Pancreas (tissue), 10 donors: ENCODE results near the gene SRGAP2C. TPM values are rescaled to one million over a fixed set of nuclear protein-coding genes. Genes with fewer than 3 reads are reported as not detected.
"Not testable (repeated sequence)": the region's sequence is repeated elsewhere in the genome, so short reads cannot be mapped to it uniquely, and the experiment has no call there.

ENCODE experiments used
- ATAC-seq, 4 donors: fragments of 200-7000 bp; cut with Tn5 transposase; one replicate each; pipeline versions ENCODE4 v1.8.0 to v1.9.1; 2020; ENCODE audit warnings: mild to moderate bottlenecking in 4 of 4, moderate library complexity in 4 of 4
- DNase-seq, 6 donors: peaks; one replicate each; pipeline ENCODE4 v3.0.0-alpha.2; 2020
- FAIRE-seq: peaks from 2 replicates; lab custom pipeline; 2012; peaks lifted over from hg19 to GRCh38; lab: Jason Lieb, UNC
- H3K27ac ChIP-seq, 4 donors: fragments of 200-600 bp; sonication (generic); 1 replicate in 3 of 4; 2 replicates in 1 of 4; pipeline versions ENCODE4 v1.5.0 to v1.8.0; 2020
- H3K27me3 ChIP-seq, 4 donors: fragments of 200-600 bp; one replicate each; pipeline ENCODE4 v1.8.0; 2021
- H3K36me3 ChIP-seq, 3 donors: fragments of 200-600 bp; sonication (generic) in 1 of 3; one replicate each; pipeline versions ENCODE4 v1.5.0 to v1.8.0; 2020 to 2021
- H3K4me1 ChIP-seq, 3 donors: fragments of 200-600 bp; one replicate each; pipeline ENCODE4 v1.8.0; 2021
- H3K4me3 ChIP-seq, 4 donors: fragments of 200-600 bp; sonication (generic) in 2 of 4; one replicate each; pipeline versions ENCODE4 v1.5.0 to v1.8.0; 2020 to 2021
- H3K9me3 ChIP-seq, 4 donors: fragments of 200-600 bp; one replicate each; pipeline ENCODE4 v1.8.0; 2021
- WGBS, 2 donors: extraction: QIAGEN DNeasy Blood & Tissue Kit; methylation state at CpG; one replicate each; pipeline ENCODE4 v1.1.7; 2013; 5-methylcytosine and 5-hydroxymethylcytosine counted together
- intact Hi-C, 3 donors: fragments of 100-400 bp; cut with DNase I; formaldehyde crosslinking; loops; one replicate each; pipeline versions ENCODE4 v1.11.1 to v1.14.2; 2022
- polyA plus RNA-seq, 2 donors: library from polyadenylated mRNA; stranded (reverse); fragments of 200-250 nt; gene quantifications; one replicate each; pipeline ENCODE4 v1.2.3, GENCODE V29; 2013
- total RNA-seq, 6 donors: library from RNA; stranded (reverse); fragmentation: NEBNext Ultra II Directional in 4 of 6; extraction: Animal tissue kit (Norgen Biotek cat#: 25700) in 4 of 6; gene quantifications; one replicate each; pipeline versions ENCODE4 v1.2.1 to v1.2.4, GENCODE V29; 2021 to 2023
- donor health status: healthy with polysubstance abuse.
- donor health status: DM: no; HTN: no; CAD: no; lungs with moderate emphysema.
- donor health status: DM: no; HTN: no; CAD: no.
- donor health status: control.
- donor health status: control.
- donor health status: Bipolar disorder and iron deficiency.
- donor health status: DM: yes; HTN: yes; CAD: no.
- donor health status: DM: no; HTN: no; CAD: no.
- donor health status: DM: no; HTN: no; CAD: no.
- donor health status: DM: yes; HTN: yes; CAD: no.

The SRGAP2C gene
- total and polyA plus RNA-seq, 8 donors = 2.2 to 12.4 (median 4.8) TPM

DNA sequence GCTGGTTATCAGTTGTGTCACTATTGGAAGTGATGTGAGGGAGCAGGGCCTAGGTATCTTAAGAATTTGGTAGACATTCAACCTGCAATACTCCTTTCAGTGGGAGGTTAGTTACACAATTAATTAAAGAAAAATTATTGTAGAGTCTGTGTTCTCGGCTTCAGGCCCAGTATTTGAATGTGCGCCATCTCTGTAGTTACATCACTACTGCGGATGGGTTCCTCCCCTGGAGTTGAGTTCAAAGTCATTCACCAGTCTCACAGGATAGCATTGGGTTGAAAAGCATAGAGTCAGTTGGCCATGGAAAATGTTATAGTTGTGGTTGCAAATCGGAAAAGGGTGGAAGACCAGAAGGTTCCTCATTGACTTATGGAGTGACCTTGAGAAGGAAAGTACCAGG lies 111.8 kb downstream of the SRGAP2C start:
- WGBS, 2 donors = no CpG with 5 or more reads among the region's 4 CpGs
- ATAC-seq, H3K9me3 ChIP-seq, H3K36me3 ChIP-seq, intact Hi-C loops, DNase-seq, FAIRE-seq, H3K4me1 ChIP-seq, H3K27ac ChIP-seq, H3K4me3 ChIP-seq, H3K27me3 ChIP-seq: not testable (repeated sequence)

DNA sequence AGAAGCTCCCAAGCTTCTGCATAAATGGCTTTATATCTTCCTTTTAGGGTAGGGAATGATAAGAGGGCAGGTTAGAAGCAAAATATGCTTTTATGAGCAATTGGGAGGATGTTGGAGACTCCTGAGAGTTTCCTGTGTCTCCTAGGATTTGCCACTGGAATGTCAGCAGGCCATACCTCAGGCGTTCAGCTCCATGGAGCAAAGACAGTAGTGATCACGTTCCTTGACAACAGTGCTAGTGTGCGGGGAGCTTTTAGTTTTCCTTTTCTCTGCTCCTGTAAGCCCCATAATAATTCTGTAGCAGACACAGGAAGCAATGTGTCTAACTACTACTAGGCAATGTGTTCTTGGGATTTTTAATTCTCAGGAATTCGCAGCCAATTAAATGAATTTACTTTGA lies 113.8 kb downstream of the SRGAP2C start:
- DNase-seq, H3K4me3 ChIP-seq, H3K27ac ChIP-seq, ATAC-seq, FAIRE-seq, H3K27me3 ChIP-seq, H3K9me3 ChIP-seq, intact Hi-C loops, H3K36me3 ChIP-seq, H3K4me1 ChIP-seq: not testable (repeated sequence)
- no CpG with 5 or more reads among the region's 4 CpGs for WGBS, 2 donors

DNA sequence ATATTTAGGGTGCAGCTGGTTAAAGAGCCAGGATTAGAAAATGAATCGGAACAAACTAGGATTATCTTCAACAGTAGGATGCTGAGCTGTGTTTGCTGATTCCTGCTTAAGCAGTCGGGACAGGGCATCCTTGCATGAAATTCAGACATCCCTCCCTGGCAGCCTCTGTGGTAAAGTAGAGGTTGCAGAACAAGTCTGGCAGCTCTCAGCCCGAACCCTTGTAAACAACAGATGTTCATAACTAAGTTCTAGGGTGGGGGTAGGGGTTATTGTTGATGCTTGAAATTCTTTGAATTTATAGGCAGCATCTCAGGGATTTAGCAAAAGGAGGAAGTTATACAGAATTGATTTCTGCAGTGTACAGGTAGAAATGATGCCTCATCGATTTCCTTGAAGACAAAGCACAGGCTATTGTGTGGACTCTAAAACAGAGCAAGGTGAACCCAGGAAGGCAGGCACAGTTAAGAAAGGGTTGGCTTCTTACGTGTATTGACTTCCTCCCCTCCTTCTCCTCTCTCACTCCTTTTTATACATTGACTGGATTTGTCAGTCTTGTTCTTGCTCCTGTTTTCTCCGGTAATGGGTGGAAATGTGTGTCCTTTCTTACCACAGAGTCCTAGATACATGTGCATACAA lies 114.9 kb downstream of the SRGAP2C start:
- intact Hi-C loops, H3K9me3 ChIP-seq, DNase-seq, H3K4me1 ChIP-seq, H3K4me3 ChIP-seq, H3K36me3 ChIP-seq, H3K27ac ChIP-seq, H3K27me3 ChIP-seq, FAIRE-seq: not testable (repeated sequence)
- WGBS, 2 donors = 19 to 20% methylated on average over 1 to 3 of the region's 6 CpGs
- peak in 3 of 4 donors; percentile 55 to 93 (median 83) for ATAC-seq

DNA sequence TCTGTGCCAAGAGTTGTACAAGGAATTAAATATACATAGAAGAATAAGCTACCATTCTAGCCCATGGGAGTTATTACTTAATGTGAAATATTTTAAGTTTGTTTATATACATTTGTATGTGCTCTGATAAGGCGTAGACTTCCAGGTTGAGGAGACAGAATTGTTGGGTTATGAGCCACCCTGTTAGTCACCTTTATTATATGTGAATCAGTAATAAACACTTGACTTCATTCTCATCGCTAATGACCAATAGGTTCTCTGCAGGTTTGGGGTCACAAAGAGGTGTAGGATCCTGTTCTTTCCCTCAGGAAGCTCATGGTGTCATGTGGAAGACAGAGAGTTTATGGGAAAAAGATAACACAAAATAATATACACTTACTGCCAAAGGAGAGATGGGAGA lies 117.1 kb downstream of the SRGAP2C start:
- H3K4me1 ChIP-seq, H3K9me3 ChIP-seq, H3K27me3 ChIP-seq, H3K27ac ChIP-seq, ATAC-seq, H3K36me3 ChIP-seq, FAIRE-seq, DNase-seq, H3K4me3 ChIP-seq, intact Hi-C loops: not testable (repeated sequence)
- 93 to 97% methylated on average over 2 of the region's 2 CpGs for WGBS, 2 donors

DNA sequence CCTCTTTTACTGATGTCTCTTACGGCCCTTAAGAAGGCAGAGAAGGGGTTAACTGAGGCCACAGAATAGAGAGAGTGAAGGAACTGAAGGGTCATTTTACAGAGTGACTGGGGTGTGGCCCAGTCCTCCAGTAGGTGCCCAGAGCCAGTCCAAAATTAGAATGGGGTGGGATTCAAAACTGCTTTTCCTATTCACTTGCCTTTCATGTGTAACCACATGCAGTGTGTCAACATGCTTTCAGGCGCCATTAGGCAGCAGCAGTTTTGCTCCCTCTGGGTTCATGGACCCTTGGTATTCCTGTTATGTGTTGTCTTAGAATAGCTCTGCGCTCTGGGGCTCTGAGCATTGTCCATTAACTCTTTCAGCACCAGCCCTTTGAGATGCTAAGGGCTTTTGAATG lies 123.0 kb downstream of the SRGAP2C start:
- WGBS, 2 donors = 56 to 72% methylated on average over 2 to 3 of the region's 3 CpGs
- H3K9me3 ChIP-seq, H3K27ac ChIP-seq, H3K4me1 ChIP-seq, ATAC-seq, H3K36me3 ChIP-seq, DNase-seq, intact Hi-C loops, FAIRE-seq, H3K27me3 ChIP-seq, H3K4me3 ChIP-seq: not testable (repeated sequence)

DNA sequence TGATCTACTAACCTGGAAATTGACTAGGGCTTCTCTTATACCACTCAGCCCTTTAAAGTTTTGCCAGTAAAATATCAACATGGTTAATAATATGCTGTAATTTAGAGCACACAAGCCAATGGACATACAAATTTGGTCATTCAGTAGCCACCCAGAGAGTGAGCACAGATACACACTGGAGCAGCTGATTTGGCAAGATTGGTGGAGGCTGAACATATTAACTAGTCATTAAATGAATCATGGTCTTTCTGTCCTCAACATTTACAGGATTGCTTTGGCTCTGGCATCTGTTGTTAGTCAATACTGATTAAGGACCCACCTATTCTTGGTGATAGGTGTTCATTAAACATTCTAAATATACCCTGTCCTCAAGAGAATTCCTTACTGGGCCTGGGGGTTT lies 130.7 kb downstream of the SRGAP2C start:
- FAIRE-seq, intact Hi-C loops: not testable (repeated sequence)
- peak in 2 of 4 donors; percentile 17 to 40 for ATAC-seq

DNA sequence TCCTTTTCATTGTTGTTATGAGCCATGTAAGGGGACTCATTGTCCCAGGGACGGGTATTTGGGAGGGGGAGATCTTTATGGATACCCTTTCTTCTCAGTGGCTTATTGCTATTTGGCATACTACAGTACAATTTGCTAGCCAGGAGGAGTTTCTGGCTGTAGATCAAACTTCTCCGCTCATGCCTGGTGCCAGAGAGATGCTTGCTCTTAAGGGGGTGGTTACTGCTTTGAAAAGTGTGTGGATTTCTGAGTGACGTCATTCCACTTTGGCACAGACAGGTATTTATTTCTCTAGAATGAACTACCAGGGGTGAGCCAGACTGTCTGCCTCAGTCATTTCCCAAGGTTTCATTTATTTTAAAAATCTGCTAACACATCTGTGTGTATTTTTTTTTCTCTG lies 131.3 kb downstream of the SRGAP2C start:
- H3K27ac ChIP-seq, DNase-seq, H3K36me3 ChIP-seq, H3K27me3 ChIP-seq, intact Hi-C loops, H3K9me3 ChIP-seq, H3K4me3 ChIP-seq, H3K4me1 ChIP-seq, FAIRE-seq: not testable (repeated sequence)
- WGBS, 2 donors = 84% methylated on average over 2 of the region's 3 CpGs; no CpG with 5 or more reads in 1 of the 2 donors
- ATAC-seq = peak in 3 of 4 donors; percentile 18 to 60 (median 43)

More for the DNA sequence above, 130.7 kb downstream of the SRGAP2C start:
- not testable (repeated sequence) for H3K4me1 ChIP-seq, H3K9me3 ChIP-seq, DNase-seq, H3K4me3 ChIP-seq, H3K27ac ChIP-seq, H3K27me3 ChIP-seq, H3K36me3 ChIP-seq

DNA sequence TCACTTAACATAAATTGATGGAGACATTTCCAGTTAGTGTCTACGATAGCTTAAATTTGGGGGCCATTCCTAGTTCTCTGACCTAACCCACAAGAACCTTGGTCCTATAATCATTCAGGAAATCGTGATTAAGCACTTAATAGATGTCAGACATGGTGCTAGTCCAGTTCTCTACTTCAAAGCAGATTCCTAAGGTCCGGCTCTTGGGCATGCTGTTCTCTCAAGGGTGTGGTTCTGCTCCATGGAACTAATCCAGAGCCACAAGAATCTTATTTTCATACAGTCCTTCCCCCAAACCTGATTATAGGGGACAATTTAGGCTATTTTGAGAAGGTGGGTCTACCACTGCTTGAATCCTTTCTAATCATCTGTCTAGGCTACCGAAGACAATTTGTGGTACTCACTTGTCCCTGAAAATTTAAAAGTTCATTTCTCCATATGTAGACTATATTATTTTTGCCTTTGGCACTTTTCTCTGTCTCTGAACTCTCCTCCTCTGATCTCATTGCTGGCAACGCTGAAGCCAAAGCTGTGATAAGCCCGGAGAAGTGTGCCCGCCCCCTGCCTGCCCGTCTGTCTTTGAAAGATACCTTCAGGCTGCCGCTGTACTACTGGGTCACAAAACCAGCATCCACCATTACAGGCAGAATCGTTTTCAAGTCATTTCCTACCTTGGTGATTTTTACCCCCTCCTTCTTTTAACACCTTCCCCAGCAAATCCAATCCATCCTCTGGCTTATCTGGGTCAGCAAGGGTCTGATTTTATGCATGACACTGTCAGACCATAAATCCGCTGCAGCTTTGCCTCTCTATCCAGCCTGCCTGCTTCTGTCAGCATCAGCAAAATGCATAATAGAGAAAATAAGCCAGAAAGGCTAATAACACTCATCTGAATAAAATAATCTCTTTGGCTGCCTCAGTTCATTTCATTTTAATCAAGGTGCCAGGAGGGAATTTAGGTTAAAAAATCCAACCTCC lies 133.0 kb downstream of the SRGAP2C start:
- H3K9me3 ChIP-seq, H3K27me3 ChIP-seq, FAIRE-seq, intact Hi-C loops, H3K4me1 ChIP-seq, H3K4me3 ChIP-seq, H3K27ac ChIP-seq, DNase-seq, H3K36me3 ChIP-seq: not testable (repeated sequence)
- peak in 2 of 4 donors; percentile 45 to 75 for ATAC-seq
- WGBS, 2 donors = 88% methylated on average over 1 of the region's 11 CpGs; no CpG with 5 or more reads in 1 of the 2 donors

DNA sequence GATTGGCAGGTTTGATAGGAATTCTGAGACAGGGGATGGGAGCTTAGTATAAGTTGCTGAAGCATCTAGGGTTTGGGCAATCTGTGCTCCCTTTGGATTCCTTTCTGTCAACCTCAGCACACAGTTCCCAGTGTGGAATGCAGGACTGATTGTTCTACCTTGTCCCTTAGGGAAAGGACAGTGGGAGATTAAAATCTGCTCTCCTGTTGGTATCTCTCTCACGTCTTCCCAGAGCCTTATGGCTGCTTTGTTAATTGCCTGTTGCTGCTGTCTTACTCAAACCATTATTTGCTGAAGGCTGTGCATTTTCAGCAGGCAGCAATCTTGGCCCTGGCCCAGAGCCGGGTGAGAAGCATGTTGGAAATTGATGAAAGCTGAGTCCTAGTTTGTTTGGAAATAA lies 133.9 kb downstream of the SRGAP2C start:
- H3K4me1 ChIP-seq, H3K36me3 ChIP-seq, FAIRE-seq, H3K4me3 ChIP-seq, H3K27ac ChIP-seq, H3K27me3 ChIP-seq, H3K9me3 ChIP-seq, intact Hi-C loops, DNase-seq: not testable (repeated sequence)
- ATAC-seq = peak in 3 of 4 donors; percentile 19 to 61 (median 46)
- 11 to 26% methylated on average over 1 of the region's 2 CpGs for WGBS, 2 donors

DNA sequence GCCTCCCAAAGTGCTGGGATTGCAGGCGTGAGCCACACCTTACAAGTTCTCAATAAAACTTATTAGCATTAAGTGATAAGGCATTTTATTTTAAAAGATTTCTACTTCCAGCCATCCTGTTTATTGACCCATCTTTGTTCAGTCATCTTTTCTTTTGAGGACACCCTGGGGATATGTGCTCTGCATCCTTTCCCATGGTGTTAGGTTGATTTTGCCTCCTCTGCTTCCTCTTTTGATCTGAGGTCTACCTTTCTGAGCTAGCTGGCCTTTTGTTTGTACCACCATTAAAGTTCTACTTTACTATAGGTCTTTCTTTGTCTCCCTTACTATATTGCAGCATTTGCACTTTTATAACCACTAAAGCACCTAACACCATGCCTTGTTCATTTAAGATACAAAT lies 136.9 kb downstream of the SRGAP2C start:
- intact Hi-C loops, ATAC-seq, H3K4me3 ChIP-seq, H3K36me3 ChIP-seq, H3K27me3 ChIP-seq, H3K9me3 ChIP-seq, H3K4me1 ChIP-seq, DNase-seq, H3K27ac ChIP-seq, FAIRE-seq: not testable (repeated sequence)
- no CpG with 5 or more reads among the region's 1 CpG for WGBS, 2 donors

DNA sequence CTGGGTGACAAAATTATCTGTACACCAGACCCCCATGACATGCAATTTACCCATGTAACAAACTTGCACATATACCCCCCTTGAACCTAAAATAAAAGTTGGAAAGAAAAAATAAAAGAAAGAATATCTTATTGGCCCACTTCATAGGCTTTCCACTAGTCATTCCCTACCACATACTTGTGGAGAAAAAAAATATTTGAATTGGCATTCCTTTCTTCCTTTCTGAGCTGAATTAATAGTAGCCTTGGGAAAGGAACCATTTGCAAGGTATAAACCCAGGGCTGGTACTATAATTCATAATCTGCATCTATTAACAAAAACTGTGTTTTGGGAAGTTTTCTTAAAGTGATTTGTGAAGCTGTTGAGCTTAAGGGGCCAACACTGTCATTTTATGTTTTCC lies 140.0 kb downstream of the SRGAP2C start:
- DNase-seq, intact Hi-C loops, FAIRE-seq: not testable (repeated sequence)

DNA sequence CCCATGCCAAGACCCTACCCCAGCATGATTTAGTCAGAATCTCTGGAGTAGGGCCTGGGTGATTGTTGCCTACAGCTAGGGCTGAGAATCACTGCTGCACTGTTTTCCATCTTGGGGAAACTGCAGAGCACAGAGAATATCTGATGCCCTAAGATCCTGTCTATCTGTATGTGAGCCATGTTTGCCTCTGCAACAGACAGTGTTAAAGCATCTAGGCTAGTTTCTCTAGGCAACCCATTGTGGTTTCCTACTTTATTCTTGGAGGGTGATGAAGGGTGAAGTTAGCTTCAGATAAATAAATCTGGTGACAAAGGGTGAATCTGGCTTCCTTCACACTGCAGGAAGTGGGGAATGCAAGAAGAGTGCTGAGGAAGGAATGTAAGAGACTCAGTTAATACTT lies 147.4 kb downstream of the SRGAP2C start:
- H3K4me1 ChIP-seq, H3K36me3 ChIP-seq, FAIRE-seq, H3K4me3 ChIP-seq, H3K27me3 ChIP-seq, DNase-seq, H3K9me3 ChIP-seq, intact Hi-C loops, ATAC-seq, H3K27ac ChIP-seq: not testable (repeated sequence)

More for the DNA sequence above, 140.0 kb downstream of the SRGAP2C start:
- not testable (repeated sequence) for H3K4me3 ChIP-seq, ATAC-seq, H3K27ac ChIP-seq, H3K27me3 ChIP-seq, H3K4me1 ChIP-seq, H3K36me3 ChIP-seq, H3K9me3 ChIP-seq
